Body of pancreas (tissue), 4 donors: ENCODE measurements around the gene DPYSL4. TPM values are rescaled to one million over a fixed set of nuclear protein-coding genes. Genes with fewer than 3 reads are reported as not detected.
"Not testable (repeated sequence)": the region's sequence is repeated elsewhere in the genome, so short reads cannot be mapped to it uniquely, and the experiment has no call there.

Experiments
- ATAC-seq: fragments of 150-250 bp; one replicate; pipeline ENCODE4 v1.9.1; 2016
- DNase-seq, 4 donors: peaks; one replicate each; pipeline ENCODE4 v3.0.0-alpha.2; 2019
- H3K27ac ChIP-seq, 4 donors: fragments of 200-600 bp; sonication (generic); 1 replicate in 3 of 4; 2 replicates in 1 of 4; pipeline versions ENCODE4 v1.5.1 to v1.6.1; 2016 to 2019; ENCODE audit warnings: mild to moderate bottlenecking in 1 of 4, mixed read lengths in 1 of 4, moderate library complexity in 1 of 4
- H3K27me3 ChIP-seq, 2 donors: fragments of 200-600 bp; sonication (generic); one replicate each; pipeline ENCODE4 v1.6.0; 2016; ENCODE audit warnings: mild to moderate bottlenecking in 1 of 2
- H3K36me3 ChIP-seq, 2 donors: fragments of 200-600 bp; sonication (generic); replicated peaks in 1 of 2; 2 replicates each; pipeline ENCODE4 v1.5.1; 2016; ENCODE audit warnings: low read depth in 2 of 2; ENCODE audit not compliant: insufficient read depth in 1 of 2
- H3K4me1 ChIP-seq: fragments of 200-600 bp; sonication (generic); one replicate; pipeline ENCODE4 v1.6.0; 2016
- H3K4me3 ChIP-seq, 2 donors: fragments of 200-600 bp; sonication (generic); 1 replicate in 1 of 2; 2 replicates in 1 of 2; pipeline ENCODE4 v1.5.1; 2016 to 2019
- H3K9me3 ChIP-seq, 3 donors: fragments of 200-600 bp; sonication (generic); 1 replicate in 2 of 3; 2 replicates in 1 of 3; pipeline ENCODE4 v1.5.1; 2016
- POLR2A ChIP-seq, 3 donors: fragments of 450-650 bp; IDR thresholded peaks; one replicate each; pipeline ENCODE4 v1.6.1; 2016; ENCODE audit warnings: antibody characterized with exemption in 3 of 3, mild to moderate bottlenecking in 2 of 3
- WGBS, 2 donors: methylation state at CpG; one replicate each; pipeline ENCODE4 v1.1.5; 2017; 5-methylcytosine and 5-hydroxymethylcytosine counted together
- intact Hi-C: fragments of 100-400 bp; cut with DNase I; formaldehyde crosslinking; loops from one replicate; pipeline ENCODE4 v1.15.1; 2023
- total RNA-seq, 2 donors: library from RNA; depleted of rRNA; stranded (reverse); fragments of >200 nt; gene quantifications; one replicate each; pipeline ENCODE4 v1.1.0, GENCODE V29; 2016
- TF ChIP-seq, protein P1 (sequence below), 7 experiments: fragments of 450-650 bp in 4 of 7; fragments of 200-600 bp in 3 of 7; sonication (generic) in 3 of 7; IDR thresholded peaks; one replicate each; pipeline ENCODE4 v1.5.1; 2016 to 2019; ENCODE audit warnings: antibody characterized with exemption in 7 of 7

DPYSL4 gene
- total RNA-seq, 2 donors from 2014 or later: 0.52 TPM; not detected in 1

DNA sequence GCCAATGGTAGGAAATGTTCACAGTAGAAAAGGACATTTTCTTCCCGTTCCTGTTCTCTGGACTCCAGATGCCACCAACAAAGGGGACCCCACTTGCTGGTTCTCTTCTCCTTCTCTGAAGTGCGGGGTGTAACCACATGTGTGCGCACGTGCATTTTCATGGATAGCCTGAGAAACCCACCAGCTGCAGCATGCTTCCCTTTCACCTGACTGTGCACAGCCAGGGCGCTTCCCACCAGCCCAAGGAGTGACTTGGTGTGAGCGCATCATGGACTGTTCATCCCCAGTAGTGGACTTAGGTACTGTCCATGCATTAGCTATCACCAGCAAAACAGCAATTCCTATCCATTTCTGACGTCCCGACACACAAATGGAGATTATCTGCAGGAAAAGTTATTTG is 29.6 kb upstream of the DPYSL4 start:
- ATAC-seq: no peak
- no peaks in the 10 kb centered on the region for H3K27me3 ChIP-seq
- no peak overlapping the region for H3K27ac ChIP-seq
- 74 to 85% methylated on average over 6 to 8 of the region's 8 CpGs for WGBS, 2 donors
- TF ChIP-seq POLR2A (IDR thresholded peaks at IDR 0.05): no peak
- TF ChIP-seq, protein P1, sequence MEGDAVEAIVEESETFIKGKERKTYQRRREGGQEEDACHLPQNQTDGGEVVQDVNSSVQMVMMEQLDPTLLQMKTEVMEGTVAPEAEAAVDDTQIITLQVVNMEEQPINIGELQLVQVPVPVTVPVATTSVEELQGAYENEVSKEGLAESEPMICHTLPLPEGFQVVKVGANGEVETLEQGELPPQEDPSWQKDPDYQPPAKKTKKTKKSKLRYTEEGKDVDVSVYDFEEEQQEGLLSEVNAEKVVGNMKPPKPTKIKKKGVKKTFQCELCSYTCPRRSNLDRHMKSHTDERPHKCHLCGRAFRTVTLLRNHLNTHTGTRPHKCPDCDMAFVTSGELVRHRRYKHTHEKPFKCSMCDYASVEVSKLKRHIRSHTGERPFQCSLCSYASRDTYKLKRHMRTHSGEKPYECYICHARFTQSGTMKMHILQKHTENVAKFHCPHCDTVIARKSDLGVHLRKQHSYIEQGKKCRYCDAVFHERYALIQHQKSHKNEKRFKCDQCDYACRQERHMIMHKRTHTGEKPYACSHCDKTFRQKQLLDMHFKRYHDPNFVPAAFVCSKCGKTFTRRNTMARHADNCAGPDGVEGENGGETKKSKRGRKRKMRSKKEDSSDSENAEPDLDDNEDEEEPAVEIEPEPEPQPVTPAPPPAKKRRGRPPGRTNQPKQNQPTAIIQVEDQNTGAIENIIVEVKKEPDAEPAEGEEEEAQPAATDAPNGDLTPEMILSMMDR (IDR thresholded peaks at IDR 0.05): no peak
- H3K9me3 ChIP-seq: no peaks in the 10 kb centered on the region
- peaks cover 3% of the 10 kb centered on the region for H3K4me1 ChIP-seq
- no peak overlapping the region for H3K4me3 ChIP-seq
- intact Hi-C loops: no loop called here
- H3K36me3 ChIP-seq: no peaks in the 10 kb centered on the region
- DNase-seq: no peak

DNA sequence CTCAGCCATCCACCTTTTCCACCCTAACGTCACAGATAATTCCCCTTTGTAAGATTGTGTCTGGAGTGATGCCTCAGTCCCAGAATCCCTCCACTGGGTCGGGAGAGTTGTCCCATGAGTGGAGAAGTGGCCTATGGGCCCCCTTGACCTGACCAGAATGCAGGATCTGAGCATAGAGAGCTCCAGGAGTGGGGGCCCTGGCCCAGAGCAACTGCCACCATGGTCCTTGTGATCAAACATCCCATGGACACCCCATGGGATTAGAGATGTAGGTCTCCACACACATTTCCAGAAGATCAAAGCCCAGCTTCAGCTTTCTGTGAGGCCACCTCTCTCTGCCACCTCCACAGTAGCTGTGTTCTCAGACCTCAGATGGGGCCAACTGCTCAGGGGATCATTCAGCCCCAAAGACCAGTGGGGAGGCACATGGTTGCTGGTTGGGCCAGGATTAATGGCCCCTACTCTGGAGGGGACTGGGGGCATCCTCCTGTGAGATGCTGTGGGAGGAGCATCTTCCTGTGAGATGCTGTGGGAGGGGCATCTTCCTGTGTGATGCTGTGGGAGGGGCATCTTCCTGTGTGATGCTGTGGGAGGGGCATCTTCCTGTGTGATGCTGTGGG is 28.5 kb upstream of the DPYSL4 start:
- TF ChIP-seq POLR2A (IDR thresholded peaks at IDR 0.05): no peak
- TF ChIP-seq, protein P1 (IDR thresholded peaks at IDR 0.05): no peak
- Histone ChIP-seq H3K4me3 (no peak overlapping the region), H3K36me3 (no peaks in the 10 kb centered on the region), H3K27me3 (no peaks in the 10 kb centered on the region), H3K27ac (no peak overlapping the region), H3K4me1 (peaks cover 14% of the 10 kb centered on the region), H3K9me3 (no peaks in the 10 kb centered on the region)
- intact Hi-C loops: no loop called here
- WGBS, 2 donors: 46 to 60% methylated on average over 1 to 2 of the region's 2 CpGs
- DNase-seq: no peak
- ATAC-seq: no peak

DNA sequence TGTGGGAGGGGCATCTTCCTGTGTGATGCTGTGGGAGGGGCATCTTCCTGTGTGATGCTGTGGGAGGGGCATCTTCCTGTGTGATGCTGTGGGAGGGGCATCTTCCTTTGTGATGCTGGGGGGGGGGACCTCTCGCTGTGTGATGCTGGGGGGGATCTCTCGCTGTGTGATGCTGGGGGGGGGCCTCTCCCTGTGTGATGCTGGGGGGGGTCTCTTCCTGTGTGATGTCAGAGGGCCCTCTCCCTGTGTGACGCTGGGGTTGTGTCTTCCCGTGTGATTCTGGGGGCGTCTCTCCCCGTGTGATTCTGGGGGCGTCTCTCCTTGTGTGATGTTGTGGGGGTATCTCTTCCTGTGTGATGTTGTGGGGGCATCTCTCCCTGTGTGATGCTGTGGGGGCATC is 27.9 kb upstream of the DPYSL4 start:
- no peak for TF ChIP-seq POLR2A (IDR thresholded peaks at IDR 0.05)
- TF ChIP-seq, protein P1 (IDR thresholded peaks at IDR 0.05): no peak
- Histone ChIP-seq H3K36me3 (no peaks in the 10 kb centered on the region), H3K4me3 (no peak overlapping the region), H3K27ac (no peak overlapping the region), H3K4me1 (peaks cover 17% of the 10 kb centered on the region), H3K9me3 (no peaks in the 10 kb centered on the region), H3K27me3 (no peaks in the 10 kb centered on the region)
- intact Hi-C loops: no loop called here
- ATAC-seq (no peak), DNase-seq (no peak)
- WGBS, 2 donors: 68 to 83% methylated on average over 5 of the region's 7 CpGs

- DNase-seq, H3K27ac ChIP-seq, H3K4me3 ChIP-seq, H3K27me3 ChIP-seq, ATAC-seq, H3K9me3 ChIP-seq, intact Hi-C loops, H3K36me3 ChIP-seq: not testable (repeated sequence)
- H3K4me1 ChIP-seq: peaks cover 17% of the 10 kb centered on the region
- 59 to 80% methylated on average over 1 to 4 of the region's 7 CpGs for WGBS, 2 donors
Observed at GRCh38 chr10:132159302-132160230, 27.2 kb upstream of the DPYSL4 start.

- H3K9me3 ChIP-seq, H3K4me3 ChIP-seq, intact Hi-C loops, H3K27me3 ChIP-seq, ATAC-seq, H3K27ac ChIP-seq, H3K36me3 ChIP-seq, DNase-seq: not testable (repeated sequence)
- peaks cover 17% of the 10 kb centered on the region for H3K4me1 ChIP-seq
Observed at GRCh38 chr10:132160231-132160630, 26.5 kb upstream of the DPYSL4 start.

DNA sequence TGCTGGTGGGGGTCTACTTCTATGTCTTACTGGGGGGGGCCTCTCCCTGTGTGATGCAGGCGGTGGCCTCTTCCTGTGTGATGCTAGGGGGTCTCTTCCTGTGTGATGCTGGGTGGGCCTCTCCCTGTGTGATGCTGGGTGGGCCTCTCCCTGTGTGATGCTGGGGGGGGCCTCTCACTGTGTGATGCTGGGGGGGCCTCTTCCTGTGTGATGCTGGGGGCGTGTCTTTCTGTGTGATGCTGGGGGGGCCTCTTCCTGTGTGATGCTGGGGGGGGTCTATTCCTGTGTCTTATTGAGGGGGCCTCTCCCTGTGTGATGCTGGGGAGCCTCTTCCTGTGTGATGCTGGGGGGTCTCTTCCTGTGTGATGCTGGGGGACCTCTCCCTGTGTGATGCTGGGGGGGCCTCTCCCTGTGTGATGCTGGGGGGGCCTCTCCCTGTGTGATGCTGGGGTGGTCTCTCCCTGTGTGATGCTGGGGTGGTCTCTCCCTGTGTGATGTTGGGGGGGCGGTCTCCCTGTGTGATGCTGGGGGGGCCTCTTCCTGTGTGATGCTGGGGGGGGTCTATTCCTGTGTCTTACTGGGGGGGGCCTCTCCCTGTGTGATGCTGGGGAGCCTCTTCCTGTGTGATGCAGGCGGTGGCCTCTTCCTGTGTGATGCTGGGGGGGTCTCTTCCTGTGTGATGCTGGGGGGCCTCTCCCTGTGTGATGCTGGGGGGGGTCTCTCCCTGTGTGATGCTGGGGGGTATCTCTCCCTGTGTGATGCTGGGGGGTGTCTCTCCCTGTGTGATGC is 25.7 kb upstream of the DPYSL4 start:
- intact Hi-C loops, ATAC-seq, H3K9me3 ChIP-seq, H3K4me3 ChIP-seq, H3K36me3 ChIP-seq, H3K27ac ChIP-seq, H3K27me3 ChIP-seq, DNase-seq: not testable (repeated sequence)
- 27% methylated on average over 1 of the region's 4 CpGs; no CpG with 5 or more reads in 1 of the 2 donors for WGBS, 2 donors
- peaks cover 17% of the 10 kb centered on the region for H3K4me1 ChIP-seq
